Liver (tissue), 3 donors: Measurements from ENCODE around the gene C16orf92.

ENCODE experiments used
- ATF3 ChIP-seq: IDR thresholded peaks from 2 replicates; pipeline ENCODE4 v1.6.1; 2016; ENCODE audit warnings: antibody characterized with exemption
- CTCF ChIP-seq: fragments of 150-350 bp; IDR thresholded peaks from 2 replicates; pipeline ENCODE4 v1.5.1; 2017; ENCODE audit warnings: improper control_type of control experiment, low read depth, low read length; ENCODE audit not compliant: missing input control
- FOXA1 ChIP-seq: IDR thresholded peaks from 2 replicates; pipeline ENCODE4 v1.6.1; 2016; ENCODE audit warnings: antibody characterized with exemption
- GABPA ChIP-seq, 2 donors: IDR thresholded peaks in 1 of 2; conservative IDR thresholded peaks in 1 of 2; 2 replicates each; pipeline ENCODE4 v1.6.1; 2016; ENCODE audit warnings: antibody characterized with exemption in 2 of 2, mild to moderate bottlenecking in 1 of 2, moderate library complexity in 1 of 2
- JUND ChIP-seq, 2 donors: IDR thresholded peaks; 2 replicates each; pipeline ENCODE4 v1.6.1; 2016; ENCODE audit warnings: antibody characterized with exemption in 2 of 2
- NR2F2 ChIP-seq: IDR thresholded peaks from 2 replicates; pipeline ENCODE4 v1.6.1; 2016; ENCODE audit warnings: antibody characterized with exemption
- RAD21 ChIP-seq, 2 donors: IDR thresholded peaks; 2 replicates each; pipeline ENCODE4 v1.6.1; 2016; ENCODE audit warnings: antibody characterized with exemption in 2 of 2, mild to moderate bottlenecking in 2 of 2
- REST ChIP-seq: IDR thresholded peaks from 2 replicates; pipeline ENCODE4 v1.6.1; 2016; ENCODE audit warnings: antibody characterized with exemption, mild to moderate bottlenecking
- SP1 ChIP-seq: IDR thresholded peaks from 2 replicates; pipeline ENCODE4 v1.6.1; 2018; ENCODE audit warnings: antibody characterized with exemption, mild to moderate bottlenecking
- TAF1 ChIP-seq: conservative IDR thresholded peaks from 2 replicates; pipeline ENCODE4 v1.6.1; 2016; ENCODE audit warnings: antibody characterized with exemption, mild to moderate bottlenecking
- YY1 ChIP-seq: IDR thresholded peaks from 2 replicates; pipeline ENCODE4 v1.6.1; 2016; ENCODE audit warnings: antibody characterized with exemption, mild to moderate bottlenecking
- donor health status: healthy.
- donor health status: healthy.

- TF ChIP-seq CTCF (no peak), TAF1 (no peak), SP1 (no peak), RAD21 (IDR thresholded peaks at IDR 0.05) (no peak), REST (no peak), JUND (IDR thresholded peaks at IDR 0.05) (no peak), FOXA1 (no peak), NR2F2 (no peak), ATF3 (no peak), YY1 (no peak), GABPA (IDR thresholded peaks at IDR 0.05 in 1 of 2, conservative IDR thresholded peaks at IDR 0.05 in 1 of 2) (no peak)
Observed at GRCh38 chr16:30018731-30019158, 4.3 kb upstream of the C16orf92 start.
